Peyer's patch (tissue), 4 donors: ENCODE data around the gene MTUS2.

Experiments
- POLR2A ChIP-seq, 2 donors: fragments of 450-650 bp; IDR thresholded peaks; one replicate each; pipeline ENCODE4 v1.5.1; 2017; ENCODE audit warnings: antibody characterized with exemption in 2 of 2, mild to moderate bottlenecking in 2 of 2, moderate library complexity in 2 of 2
- TF ChIP-seq, protein P1 (sequence below), 6 experiments: fragments of 450-650 bp in 4 of 6; fragments of 200-600 bp in 2 of 6; sonication (generic) in 1 of 6; IDR thresholded peaks; one replicate each; pipeline ENCODE4 v1.5.1; 2017 to 2019; ENCODE audit warnings: antibody characterized with exemption in 6 of 6, mild to moderate bottlenecking in 3 of 6, moderate library complexity in 1 of 6

DNA sequence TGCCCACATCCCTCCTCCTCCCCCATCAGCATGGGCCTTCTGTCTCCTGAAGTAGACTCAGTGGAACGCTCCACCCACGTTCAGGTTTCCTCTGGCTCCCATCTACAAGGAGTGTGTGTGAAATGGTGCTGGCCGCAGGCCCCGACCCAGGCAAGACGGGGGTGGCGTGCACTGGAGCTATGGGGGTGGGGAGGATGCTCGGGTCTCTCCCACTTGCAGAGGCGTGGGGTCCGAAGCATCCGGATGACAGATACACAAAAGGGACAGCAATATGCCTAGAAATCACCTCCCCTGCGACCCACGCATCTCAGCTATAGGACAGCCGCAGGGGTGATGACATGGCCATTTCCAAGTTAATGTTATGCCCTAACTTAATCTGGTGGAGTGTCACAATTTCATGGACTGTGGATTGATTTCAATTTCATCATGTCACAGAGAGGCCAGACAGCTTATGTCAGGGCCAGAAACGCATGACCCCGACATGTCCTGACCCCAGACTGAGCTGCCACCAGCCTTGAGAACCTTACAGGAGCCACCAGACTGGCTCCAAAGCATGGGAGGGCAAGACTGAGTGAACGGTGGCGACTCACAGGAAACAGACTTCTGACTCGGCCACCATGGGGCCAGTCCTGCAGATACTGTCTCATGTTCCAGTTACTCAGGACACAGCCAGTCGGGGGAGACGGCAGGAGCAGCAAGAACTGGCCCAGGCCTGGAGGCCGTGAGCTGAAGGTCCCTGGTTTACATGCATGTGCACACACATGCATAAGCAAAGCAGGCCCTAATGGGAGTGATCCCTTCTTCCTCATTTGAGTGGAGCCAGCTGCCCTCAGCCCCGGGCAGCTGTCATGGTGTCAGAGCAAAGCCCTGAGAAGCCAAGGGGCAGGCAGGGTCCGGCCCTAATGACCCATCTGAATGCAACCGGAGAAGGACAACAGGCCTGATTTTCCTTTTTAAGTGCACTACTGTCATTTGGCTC is 693.2 kb downstream of the MTUS2 start:
- TF ChIP-seq, protein P1, sequence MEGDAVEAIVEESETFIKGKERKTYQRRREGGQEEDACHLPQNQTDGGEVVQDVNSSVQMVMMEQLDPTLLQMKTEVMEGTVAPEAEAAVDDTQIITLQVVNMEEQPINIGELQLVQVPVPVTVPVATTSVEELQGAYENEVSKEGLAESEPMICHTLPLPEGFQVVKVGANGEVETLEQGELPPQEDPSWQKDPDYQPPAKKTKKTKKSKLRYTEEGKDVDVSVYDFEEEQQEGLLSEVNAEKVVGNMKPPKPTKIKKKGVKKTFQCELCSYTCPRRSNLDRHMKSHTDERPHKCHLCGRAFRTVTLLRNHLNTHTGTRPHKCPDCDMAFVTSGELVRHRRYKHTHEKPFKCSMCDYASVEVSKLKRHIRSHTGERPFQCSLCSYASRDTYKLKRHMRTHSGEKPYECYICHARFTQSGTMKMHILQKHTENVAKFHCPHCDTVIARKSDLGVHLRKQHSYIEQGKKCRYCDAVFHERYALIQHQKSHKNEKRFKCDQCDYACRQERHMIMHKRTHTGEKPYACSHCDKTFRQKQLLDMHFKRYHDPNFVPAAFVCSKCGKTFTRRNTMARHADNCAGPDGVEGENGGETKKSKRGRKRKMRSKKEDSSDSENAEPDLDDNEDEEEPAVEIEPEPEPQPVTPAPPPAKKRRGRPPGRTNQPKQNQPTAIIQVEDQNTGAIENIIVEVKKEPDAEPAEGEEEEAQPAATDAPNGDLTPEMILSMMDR (IDR thresholded peaks at IDR 0.05): no peak
- TF ChIP-seq POLR2A (IDR thresholded peaks at IDR 0.05): no peak
